Pulmonary artery endothelial cell (primary cell): ENCODE results near the gene NLGN2. TPM values are rescaled to one million over a fixed set of nuclear protein-coding genes. Genes with fewer than 3 reads are reported as not detected.
"Not testable (repeated sequence)": the region's sequence is repeated elsewhere in the genome, so short reads cannot be mapped to it uniquely, and the experiment has no call there.

Experiments used
- DNase-seq: peaks from one replicate; pipeline ENCODE4 v3.0.0-alpha.2; 2011; ENCODE audit warnings: low read depth, low spot score
- total RNA-seq: library from RNA; depleted of rRNA; stranded (reverse); fragments of >200 nt; gene quantifications from 2 replicates; pipeline ENCODE4 v1.2.3, GENCODE V29; 2014

The NLGN2 gene
- 1.7 and 2.6 TPM in 2 replicates for total RNA-seq

DNA sequence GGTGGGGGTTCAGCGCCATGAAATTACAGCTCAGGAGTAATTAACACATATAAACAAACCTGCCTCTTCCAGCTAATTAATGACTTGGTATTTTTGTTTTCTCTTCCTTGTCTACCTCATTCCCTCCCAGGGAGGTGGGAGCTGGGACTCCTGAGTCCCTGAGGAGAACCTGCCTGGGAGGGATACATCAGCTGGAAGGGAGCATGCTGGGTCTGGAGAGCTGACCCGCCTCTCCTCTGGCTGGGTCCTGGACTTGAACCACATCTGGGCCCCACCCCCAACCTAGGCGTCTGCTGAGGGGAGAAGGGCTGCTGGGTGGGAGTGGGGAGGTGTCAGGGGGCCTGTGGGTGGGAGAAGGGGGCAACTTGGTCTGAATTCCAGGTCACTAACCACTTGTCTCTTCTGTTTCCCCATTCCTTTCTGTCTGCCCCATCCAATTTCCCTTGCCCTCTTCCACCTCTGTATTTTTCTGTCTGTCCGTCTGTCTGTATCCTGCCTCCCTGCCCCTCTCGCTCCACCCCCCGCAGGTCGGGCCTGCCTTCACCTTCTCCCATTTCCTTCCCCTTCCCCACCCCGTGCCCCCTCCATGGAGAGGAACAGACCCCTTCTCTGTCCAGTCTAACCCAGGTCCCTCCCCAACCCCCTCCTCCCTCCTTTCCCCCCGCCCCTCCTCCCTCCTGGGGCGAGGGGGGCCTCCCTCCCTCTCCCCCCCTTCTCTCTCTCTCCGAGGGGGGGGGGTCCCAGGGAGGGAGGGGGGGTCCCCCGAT lies at the start of gene NLGN2:
Gene NLGN2, plus strand, starts transcription at position 361 of the 767 bp plus-strand sequence. CDS start 411 bp downstream, outside the sequence.
- DNase-seq = no peak

- DNase-seq = no peak
These were observed 45.7 kb upstream of the NLGN2 start for GRCh38 chr17:7361906-7362305.

- no peak for DNase-seq
These were observed 44.3 kb upstream of the NLGN2 start for GRCh38 chr17:7363311-7363710.

DNA sequence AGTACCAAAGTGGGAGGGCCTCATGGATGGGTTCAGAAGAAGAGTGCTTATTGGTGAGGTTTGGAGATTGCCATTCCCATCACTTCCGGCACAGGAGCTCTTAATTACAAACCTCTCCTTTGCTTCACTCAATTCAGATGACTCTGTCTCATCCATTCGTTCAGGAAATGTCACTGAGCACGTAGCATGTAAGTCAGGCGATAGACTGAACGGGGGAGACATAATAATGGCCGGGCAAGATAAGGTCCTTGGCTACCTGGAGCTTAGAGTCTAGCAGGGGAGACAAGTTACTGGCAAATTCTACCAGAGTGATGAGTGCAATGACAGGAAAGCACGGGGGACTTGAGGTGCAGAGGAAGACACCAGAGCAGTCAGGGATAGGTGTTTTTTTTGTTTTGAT lies 41.7 kb upstream of the NLGN2 start:
- not testable (repeated sequence) for DNase-seq

GRCh38 chr17:7367083-7367482 lies 40.6 kb upstream of the NLGN2 start:
- DNase-seq = no peak

GRCh38 chr17:7367918-7368598 lies 39.6 kb upstream of the NLGN2 start:
- DNase-seq = no peak

DNA sequence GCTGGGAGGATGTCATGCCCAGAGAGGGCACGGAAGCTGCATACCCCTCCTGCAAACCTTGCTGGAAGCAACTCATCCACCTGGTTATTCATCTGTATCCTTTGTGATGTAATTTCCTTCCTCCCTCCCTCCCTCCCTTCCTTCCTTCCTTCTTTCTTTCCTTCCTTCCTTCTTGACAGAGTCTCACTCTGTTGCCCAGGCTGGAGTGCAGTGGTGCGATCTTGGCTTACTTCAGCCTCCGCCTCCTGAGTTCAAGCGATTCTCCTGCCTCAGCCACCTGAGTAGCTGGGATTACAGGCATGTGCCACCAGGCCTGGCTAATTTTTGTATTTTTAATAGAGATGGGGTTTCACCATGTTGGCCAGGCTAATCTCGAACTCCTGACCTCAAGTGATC lies 39.0 kb upstream of the NLGN2 start:
- not testable (repeated sequence) for DNase-seq

- DNase-seq = no peak
These were observed 37.8 kb upstream of the NLGN2 start for GRCh38 chr17:7369825-7370224.

GRCh38 chr17:7370853-7371252 lies 36.8 kb upstream of the NLGN2 start:
- DNase-seq = no peak

DNA sequence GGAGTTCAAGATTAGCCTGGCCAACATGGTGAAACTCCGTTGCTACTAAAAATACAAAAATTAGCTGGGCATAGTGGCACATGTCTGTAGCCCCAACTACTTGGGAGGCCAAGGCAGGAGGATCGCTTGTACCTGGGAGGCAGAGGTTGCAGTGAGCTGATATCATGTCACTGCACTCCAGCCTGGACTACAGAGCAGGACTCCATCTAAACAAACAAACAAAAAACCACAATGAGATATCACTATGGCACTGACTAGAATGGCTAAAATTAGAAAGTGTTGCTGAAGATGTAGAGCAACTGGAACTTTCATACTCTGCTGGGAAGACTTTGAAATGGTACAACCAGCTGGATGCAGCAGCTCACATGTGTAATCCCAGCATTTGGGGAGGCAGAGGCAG lies 33.3 kb upstream of the NLGN2 start:
- no peak for DNase-seq

DNA sequence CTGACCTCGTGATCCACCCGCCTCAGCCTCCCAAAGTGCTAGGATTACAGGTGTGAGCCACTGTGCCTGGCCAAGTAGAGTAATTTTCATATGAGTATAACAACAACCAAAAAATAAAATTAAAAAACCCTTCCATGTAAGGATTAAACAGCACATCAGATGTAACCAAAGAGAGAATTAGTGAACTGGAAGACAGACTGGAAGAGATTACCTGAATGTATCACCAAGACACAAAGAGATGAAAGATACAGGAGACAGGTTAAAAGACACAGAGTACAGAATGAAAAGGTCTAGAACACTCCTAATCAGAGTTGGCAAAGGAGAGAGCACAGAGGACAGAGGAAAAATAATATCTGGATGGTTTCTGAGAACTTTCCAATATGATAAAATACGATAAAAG lies 28.5 kb upstream of the NLGN2 start:
- no peak for DNase-seq

DNA sequence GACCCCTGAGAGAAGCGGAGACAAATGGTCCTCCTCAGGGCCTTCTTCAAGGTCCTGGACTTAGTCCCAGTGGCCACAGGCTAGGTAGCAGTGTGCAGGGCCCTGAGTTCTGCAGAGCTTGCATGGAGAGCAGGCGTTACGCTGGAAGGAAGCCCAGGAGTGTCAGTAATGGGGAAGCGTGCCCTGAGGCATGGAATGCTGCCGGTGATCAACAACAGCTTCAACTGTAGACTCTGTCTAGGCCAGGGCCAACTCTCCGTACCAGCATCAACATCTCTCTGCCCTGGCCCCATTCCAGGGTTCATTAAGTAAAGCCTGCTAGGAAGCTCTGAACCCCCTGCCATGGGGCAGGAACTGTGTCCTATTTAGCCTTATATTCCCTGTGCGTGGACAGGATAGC lies 27.3 kb upstream of the NLGN2 start:
- DNase-seq = no peak

DNA sequence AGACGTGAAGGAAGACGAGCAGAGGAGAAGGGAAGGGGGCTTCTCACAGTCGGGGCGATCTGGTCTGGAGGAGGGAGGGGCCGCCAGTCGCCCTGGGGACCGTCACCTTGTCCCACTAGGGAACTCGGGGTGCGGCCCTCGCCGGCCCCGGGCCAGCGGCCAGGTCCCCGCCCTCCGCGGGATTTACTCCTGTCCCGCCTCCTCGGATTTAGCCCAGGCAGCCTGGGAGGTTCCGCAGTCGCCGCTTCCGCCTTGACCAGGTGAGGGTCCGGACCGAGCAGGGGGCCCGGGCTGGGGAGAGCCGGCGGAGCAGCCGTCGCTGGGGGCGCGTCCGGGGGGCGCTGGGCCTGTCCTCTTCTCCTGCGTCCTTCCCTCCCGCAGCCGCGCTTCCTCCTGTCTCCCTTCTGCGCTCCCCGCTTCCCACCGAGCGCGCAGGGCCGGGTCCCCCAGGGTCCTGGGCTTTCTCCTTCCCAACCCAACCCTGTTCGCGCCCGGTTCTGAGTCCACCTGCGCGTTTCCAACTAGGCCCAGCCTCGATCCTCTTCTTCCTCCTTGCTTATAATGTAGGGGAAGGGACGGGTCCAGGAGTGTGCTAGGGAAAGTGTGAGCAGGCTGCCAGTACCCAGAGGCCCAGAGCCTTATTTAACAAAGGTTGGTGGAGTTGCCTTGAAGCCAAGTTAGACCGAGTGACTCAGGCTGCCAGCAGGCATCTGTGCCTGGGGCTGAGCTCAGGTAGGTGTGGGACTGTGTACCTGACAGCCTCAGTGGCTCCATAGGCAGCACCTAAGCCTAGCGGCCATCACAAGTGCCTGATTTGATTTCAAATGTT lies 26.6 kb upstream of the NLGN2 start, which contains the start of gene TNK1:
Gene TNK1, plus strand, starts transcription at position 235 of the 829 bp plus-strand sequence. CDS start 1,838 bp downstream, outside the sequence.
- no peak for DNase-seq

DNA sequence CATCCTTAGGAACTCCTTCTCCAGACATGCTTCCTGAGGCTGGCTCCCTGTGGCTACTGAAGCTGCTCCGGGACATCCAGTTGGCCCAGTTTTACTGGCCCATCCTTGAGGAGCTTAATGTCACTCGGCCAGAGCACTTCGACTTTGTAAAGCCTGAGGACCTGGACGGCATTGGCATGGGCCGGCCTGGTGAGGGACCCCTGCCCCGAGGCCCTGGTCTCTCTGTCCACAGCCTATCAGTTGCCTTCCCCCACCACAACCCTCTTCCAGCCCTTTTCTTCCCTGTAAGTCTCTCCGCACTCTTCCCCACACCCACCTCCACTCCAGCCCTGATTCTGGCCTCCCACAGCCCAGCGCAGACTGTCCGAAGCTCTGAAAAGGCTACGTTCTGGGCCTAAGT lies 24.7 kb upstream of the NLGN2 start:
- DNase-seq = no peak

- no peak for DNase-seq
These were observed 24.3 kb upstream of the NLGN2 start for GRCh38 chr17:7383371-7383741.

- no peak for DNase-seq
These were observed 23.7 kb upstream of the NLGN2 start for GRCh38 chr17:7383742-7384488.

DNA sequence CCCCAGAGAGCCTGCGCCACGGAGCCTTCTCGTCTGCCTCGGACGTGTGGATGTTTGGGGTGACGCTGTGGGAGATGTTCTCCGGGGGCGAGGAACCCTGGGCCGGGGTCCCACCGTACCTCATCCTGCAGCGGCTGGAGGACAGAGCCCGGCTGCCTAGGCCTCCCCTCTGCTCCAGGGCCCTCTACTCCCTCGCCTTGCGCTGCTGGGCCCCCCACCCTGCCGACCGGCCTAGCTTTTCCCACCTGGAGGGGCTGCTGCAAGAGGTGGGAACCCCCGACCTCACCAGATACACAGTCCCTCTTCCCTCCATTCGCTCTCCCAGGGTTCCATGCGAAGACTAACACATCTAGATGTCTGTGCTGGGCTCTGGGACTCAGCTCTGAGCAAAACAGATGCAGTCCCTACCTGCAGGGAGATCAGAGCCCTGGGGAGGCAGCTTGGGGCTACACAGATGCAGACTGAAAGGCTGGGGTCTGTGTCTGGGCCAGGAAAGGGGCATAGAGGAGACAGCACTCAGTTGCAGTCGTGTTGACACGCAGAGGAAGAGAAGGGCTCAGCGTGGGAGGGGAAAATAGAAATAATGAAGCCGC lies 23.1 kb upstream of the NLGN2 start:
- DNase-seq = no peak

DNA sequence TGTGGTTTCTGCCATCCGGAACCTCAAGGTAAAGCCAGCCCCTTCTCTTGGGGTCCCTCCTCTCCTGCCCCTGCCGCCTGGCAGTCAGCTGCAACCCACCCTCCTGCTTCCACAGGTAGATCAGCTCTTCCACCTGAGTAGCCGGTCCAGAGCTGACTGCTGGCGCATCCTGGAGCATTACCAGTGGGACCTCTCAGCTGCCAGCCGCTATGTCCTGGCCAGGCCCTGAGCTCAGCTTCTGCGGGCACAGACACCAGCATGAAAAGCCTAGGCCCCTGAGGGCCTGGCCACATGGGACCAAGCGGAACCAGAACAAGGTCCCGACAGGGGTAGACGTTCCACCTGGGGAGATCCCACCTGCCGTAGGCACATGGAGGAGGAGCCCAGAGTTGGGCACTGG lies 18.8 kb upstream of the NLGN2 start:
- no peak for DNase-seq

DNA sequence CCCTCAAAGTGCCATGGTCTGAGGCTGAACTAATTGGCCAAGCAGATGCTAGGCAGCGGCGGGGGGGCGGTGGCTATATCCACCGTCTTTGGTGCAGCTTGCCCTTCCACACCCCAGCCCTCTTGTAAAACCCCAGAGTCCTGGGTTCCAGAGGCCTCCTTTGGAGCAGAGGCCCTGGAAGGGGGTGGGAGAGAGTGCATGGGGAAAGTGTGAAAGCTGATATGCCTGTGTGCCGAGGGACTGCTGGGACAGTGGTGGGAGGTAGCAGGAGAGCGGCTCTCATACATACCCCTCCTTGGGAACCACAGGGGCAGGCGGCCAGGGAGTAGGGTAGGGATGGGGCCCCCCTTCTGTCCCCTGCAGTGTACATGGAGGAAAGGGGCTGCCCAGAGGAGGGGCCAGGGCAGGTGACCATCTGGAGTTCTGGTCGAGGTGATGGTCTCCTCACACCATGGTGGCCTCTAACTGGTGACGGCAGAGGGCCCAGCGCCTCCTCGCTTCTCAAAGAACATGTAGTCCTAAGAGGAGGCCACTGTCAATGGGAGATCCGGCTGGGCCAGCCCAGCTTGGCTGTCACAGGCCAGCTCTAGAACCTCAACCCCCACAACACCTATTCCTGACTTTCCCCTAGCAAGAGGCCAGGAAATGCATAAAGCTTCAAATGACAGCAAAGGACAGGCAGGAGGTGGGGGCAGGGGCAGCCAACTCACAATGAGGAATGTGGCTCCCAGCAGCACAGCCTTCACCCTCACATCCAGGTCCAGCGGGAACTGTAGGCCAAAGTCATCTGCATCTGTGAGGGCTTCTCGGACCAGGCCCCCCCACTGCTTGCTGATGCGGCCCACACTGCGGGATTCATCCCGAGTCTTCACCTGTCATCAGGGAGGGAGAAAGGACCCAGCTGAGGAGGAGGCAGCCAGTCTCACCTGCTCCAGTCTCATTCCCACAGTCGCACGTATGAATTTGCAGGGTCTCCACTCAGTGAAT lies 17.4 kb upstream of the NLGN2 start:
- DNase-seq = no peak

DNA sequence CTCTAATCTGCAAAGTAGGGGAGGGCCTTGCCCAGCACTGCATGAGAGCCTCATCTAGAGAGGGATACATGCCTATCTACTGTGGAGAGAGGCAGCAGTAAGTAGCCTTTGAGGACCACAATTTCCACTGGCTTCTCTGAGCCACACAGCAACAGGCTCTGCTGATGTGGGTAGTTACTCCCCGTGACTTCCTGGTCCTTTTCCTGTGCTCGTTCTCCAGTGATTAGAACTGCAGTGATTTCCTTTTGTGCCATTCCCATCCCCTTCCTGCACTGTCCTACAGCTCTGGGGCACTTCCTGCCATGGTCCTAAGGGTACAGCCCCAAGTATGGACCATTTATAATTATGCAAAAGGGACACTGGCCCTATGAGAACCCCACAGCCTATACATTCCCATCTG lies 16.3 kb upstream of the NLGN2 start:
- no peak for DNase-seq
